BJ (cell line): ENCODE measurements around the gene TAPBPL. TPM values are rescaled to one million over a fixed set of nuclear protein-coding genes. Genes with fewer than 3 reads are reported as not detected.

Experiments
- CTCF ChIA-PET: fragments of 350-600 bp; formaldehyde crosslinking; extraction: SDS; loops from one replicate; lab custom pipeline; 2021; ENCODE audit warnings: antibody characterized with exemption, inconsistent platforms; lab: Yijun Ruan, JAX
- POLR2A ChIA-PET: fragments of 300-600 bp; sonication (Branson Sonifier 250); formaldehyde crosslinking; extraction: SDS; loops from one replicate; lab custom pipeline; 2021; ENCODE audit warnings: antibody characterized with exemption; lab: Charles Lee
- DNase-seq: peaks from one replicate; pipeline ENCODE4 v3.0.0-alpha.2; 2011; ENCODE audit warnings: low read depth
- H3K27me3 ChIP-seq: 2 replicates; pipeline ENCODE4 v1.6.0; 2011; ENCODE audit warnings: low read length; ENCODE audit not compliant: control insufficient read depth, insufficient read depth
- H3K36me3 ChIP-seq: 2 replicates; pipeline ENCODE4 v1.5.1; 2011; ENCODE audit warnings: low read length; ENCODE audit not compliant: control insufficient read depth, insufficient read depth
- H3K4me3 ChIP-seq: 2 replicates; pipeline ENCODE4 v1.5.1; 2011; ENCODE audit warnings: low read depth, mild to moderate bottlenecking, control low read depth, low read length
- CTCF ChIP-seq: IDR thresholded peaks from 2 replicates; pipeline ENCODE4 v1.5.1; 2011; ENCODE audit warnings: low read depth, mild to moderate bottlenecking, control low read depth, inconsistent platforms, low read length, moderate library complexity; ENCODE audit not compliant: insufficient read depth
- polyA plus RNA-seq: library from polyadenylated mRNA; depleted of rRNA; stranded (reverse); fragments of >200 nt; gene quantifications from 2 replicates; pipeline ENCODE4 v1.2.3, GENCODE V29; 2011

The TAPBPL gene
- polyA plus RNA-seq, 1 experiment: 25.8 TPM

GRCh38 chr12:6430124-6430989 lies 21.5 kb upstream of the TAPBPL start:
- ChIA-PET CTCF (no interaction called here), POLR2A (no interaction called here)
- Histone ChIP-seq H3K27me3 (no peaks in the 10 kb centered on the region), H3K36me3 (no peaks in the 10 kb centered on the region), H3K4me3 (no peak overlapping the region)
- DNase-seq: peak; percentile 93
- no peak for TF ChIP-seq CTCF

GRCh38 chr12:6432991-6433390 lies 18.9 kb upstream of the TAPBPL start:
- no peak for DNase-seq
- CTCF ChIA-PET: no interaction called here
- POLR2A ChIA-PET: no interaction called here
- Histone ChIP-seq H3K36me3 (no peaks in the 10 kb centered on the region), H3K27me3 (no peaks in the 10 kb centered on the region), H3K4me3 (no peak overlapping the region)
- TF ChIP-seq CTCF: no peak

- POLR2A ChIA-PET: no interaction called here
- no peak overlapping the region for H3K4me3 ChIP-seq
- CTCF ChIA-PET: interaction anchor here (0.7 to 2.2 kb wide), 5 partner anchors 10 to 31 kb away, joined by 3 to 8 read pairs (median 4); partner anchors contain the start of gene TAPBPL
- no peak for TF ChIP-seq CTCF
- DNase-seq: no peak
- no peaks in the 10 kb centered on the region for H3K27me3 ChIP-seq
- no peaks in the 10 kb centered on the region for H3K36me3 ChIP-seq
These were observed 17.4 kb upstream of the TAPBPL start for GRCh38 chr12:6434205-6435140.

GRCh38 chr12:6435961-6436715 lies 15.7 kb upstream of the TAPBPL start:
- DNase-seq: no peak
- H3K4me3 ChIP-seq: no peak overlapping the region
- ChIA-PET POLR2A (no interaction called here), CTCF (interaction anchor here (0.7 to 1.4 kb wide), 4 partner anchors 12 to 29 kb away, joined by 3 to 6 read pairs (median 3); partner anchors contain the start of gene TAPBPL)
- H3K36me3 ChIP-seq: no peaks in the 10 kb centered on the region
- TF ChIP-seq CTCF: no peak
- H3K27me3 ChIP-seq: no peaks in the 10 kb centered on the region
